Endothelial cell of umbilical vein (primary cell): Measurements from ENCODE around the gene RPL21.

Experiments used
- EZH2 ChIP-seq: IDR thresholded peaks from 2 replicates; pipeline ENCODE4 v1.6.1; 2012; ENCODE audit warnings: borderline replicate concordance, low read depth, mild to moderate bottlenecking, moderate library complexity, low read length, inconsistent platforms; ENCODE audit not compliant: severe bottlenecking
- MYC ChIP-seq: IDR thresholded peaks from one replicate; pipeline ENCODE4 v1.6.1; 2011; ENCODE audit warnings: mild to moderate bottlenecking, low read depth, low read length
- POLR2A ChIP-seq: IDR thresholded peaks from 2 replicates; pipeline ENCODE4 v1.6.1; 2012; ENCODE audit warnings: low read depth, mild to moderate bottlenecking, control low read depth, low read length
- TF ChIP-seq, protein P1 (sequence below), 2 donors: IDR thresholded peaks; 1 replicate in 1 of 2; 2 replicates in 1 of 2; pipeline ENCODE4 v1.5.1; 2011; ENCODE audit warnings: low read length in 2 of 2, mild to moderate bottlenecking in 2 of 2, moderate library complexity in 2 of 2, control low read depth in 1 of 2, inconsistent platforms in 1 of 2, low read depth in 1 of 2; ENCODE audit not compliant: insufficient read depth in 1 of 2; ENCODE audit errors: extremely low read depth in 1 of 2

- TF ChIP-seq EZH2 (no peak), MYC (no peak), POLR2A (no peak)
- TF ChIP-seq, protein P1, sequence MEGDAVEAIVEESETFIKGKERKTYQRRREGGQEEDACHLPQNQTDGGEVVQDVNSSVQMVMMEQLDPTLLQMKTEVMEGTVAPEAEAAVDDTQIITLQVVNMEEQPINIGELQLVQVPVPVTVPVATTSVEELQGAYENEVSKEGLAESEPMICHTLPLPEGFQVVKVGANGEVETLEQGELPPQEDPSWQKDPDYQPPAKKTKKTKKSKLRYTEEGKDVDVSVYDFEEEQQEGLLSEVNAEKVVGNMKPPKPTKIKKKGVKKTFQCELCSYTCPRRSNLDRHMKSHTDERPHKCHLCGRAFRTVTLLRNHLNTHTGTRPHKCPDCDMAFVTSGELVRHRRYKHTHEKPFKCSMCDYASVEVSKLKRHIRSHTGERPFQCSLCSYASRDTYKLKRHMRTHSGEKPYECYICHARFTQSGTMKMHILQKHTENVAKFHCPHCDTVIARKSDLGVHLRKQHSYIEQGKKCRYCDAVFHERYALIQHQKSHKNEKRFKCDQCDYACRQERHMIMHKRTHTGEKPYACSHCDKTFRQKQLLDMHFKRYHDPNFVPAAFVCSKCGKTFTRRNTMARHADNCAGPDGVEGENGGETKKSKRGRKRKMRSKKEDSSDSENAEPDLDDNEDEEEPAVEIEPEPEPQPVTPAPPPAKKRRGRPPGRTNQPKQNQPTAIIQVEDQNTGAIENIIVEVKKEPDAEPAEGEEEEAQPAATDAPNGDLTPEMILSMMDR (IDR thresholded peaks at IDR 0.05; ENCODE audit: extremely low read depth in 1 of 2, insufficient read depth in 1 of 2, low read depth in 1 of 2, low read length in 2 of 2), result no peak
These were observed 28.8 kb downstream of the RPL21 start for GRCh38 chr13:27280009-27280656.
